NT2/D1 (cell line): ENCODE measurements around the gene LRMDA.

ENCODE experiments used
- SUZ12 ChIP-seq: IDR thresholded peaks from 2 replicates; pipeline ENCODE4 v1.6.1; 2011; ENCODE audit not compliant: insufficient read length, insufficient read depth; ENCODE audit errors: extremely low read depth
- YY1 ChIP-seq: IDR thresholded peaks from 2 replicates; pipeline ENCODE4 v1.6.1; 2011; ENCODE audit not compliant: insufficient read length, insufficient read depth
- ZNF274 ChIP-seq: IDR thresholded peaks from 2 replicates; pipeline ENCODE4 v1.6.1; 2011; ENCODE audit warnings: mild to moderate bottlenecking, low read depth, low read length

DNA sequence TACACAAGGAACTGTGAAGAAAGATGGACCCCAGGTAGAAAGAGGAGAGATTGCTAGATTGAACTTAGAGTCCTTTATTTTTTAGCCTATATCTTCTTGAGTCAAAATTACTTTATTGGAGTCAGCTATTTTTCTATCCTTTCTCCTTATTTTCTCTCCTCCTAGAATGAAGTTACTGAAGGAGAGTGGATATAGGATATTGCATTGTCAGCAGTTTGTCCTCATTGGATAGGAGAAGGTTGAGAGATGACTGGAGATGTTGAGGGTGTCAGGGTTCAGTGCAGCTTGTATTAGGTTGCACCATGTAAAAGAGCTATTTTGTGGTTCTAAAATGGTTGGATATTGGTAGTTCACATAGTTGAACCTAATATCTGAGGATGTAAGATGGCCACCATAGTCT, 5.5 kb downstream of the LRMDA start:
- TF ChIP-seq ZNF274 (no peak), SUZ12 (no peak), YY1 (no peak)
